GM23338 (cell line): ENCODE measurements around the gene ZNF318.

Source experiments
- CREB1 ChIP-seq: fragments of 250-450 bp; sonication (Bioruptor Pico); IDR thresholded peaks from 2 replicates; pipeline ENCODE4 v1.5.0; 2020; ENCODE audit warnings: low read depth, mild to moderate bottlenecking, moderate library complexity
- EZH2 ChIP-seq: fragments of 200-600 bp; sonication (generic); IDR thresholded peaks from one replicate; pipeline ENCODE4 v1.8.0; 2017; ENCODE audit warnings: antibody characterized with exemption, mild to moderate bottlenecking, low read depth; ENCODE audit not compliant: unreplicated experiment
- EZH2phosphoT487 ChIP-seq: fragments of 200-600 bp; sonication (generic); IDR thresholded peaks from one replicate; pipeline ENCODE4 v1.8.1; 2018; ENCODE audit warnings: antibody characterized with exemption; ENCODE audit not compliant: unreplicated experiment
- JUNB ChIP-seq: IDR thresholded peaks from one replicate; pipeline ENCODE4 v1.6.1; 2016; ENCODE audit warnings: antibody characterized with exemption; ENCODE audit not compliant: unreplicated experiment
- NANOG ChIP-seq: IDR thresholded peaks from 2 replicates; pipeline ENCODE4 v1.6.1; 2016; ENCODE audit warnings: antibody characterized with exemption, borderline replicate concordance
- POLR2AphosphoS5 ChIP-seq: IDR thresholded peaks from 2 replicates; pipeline ENCODE4 v1.6.1; 2016; ENCODE audit warnings: antibody characterized with exemption, low read depth
- STAT1 ChIP-seq: IDR thresholded peaks from one replicate; pipeline ENCODE4 v1.6.1; 2016; ENCODE audit warnings: antibody characterized with exemption; ENCODE audit not compliant: unreplicated experiment
- ZNF114 ChIP-seq: fragments of 250-450 bp; sonication (Bioruptor Pico); IDR thresholded peaks from 2 replicates; pipeline ENCODE4 v1.5.0; 2020; ENCODE audit warnings: mild to moderate bottlenecking, moderate library complexity
- ZNF331 ChIP-seq: fragments of 250-450 bp; sonication (Bioruptor Pico); IDR thresholded peaks from 2 replicates; pipeline ENCODE4 v1.5.0; 2020; ENCODE audit warnings: low read depth, mild to moderate bottlenecking, moderate library complexity
- TF ChIP-seq, protein P1 (sequence below), 2 experiments: fragments of 200-600 bp in 1 of 2; sonication (generic) in 1 of 2; conservative IDR thresholded peaks; 2 replicates each; pipeline versions ENCODE4 v1.5.1 to v1.6.1; 2016 to 2017; ENCODE audit warnings: antibody characterized with exemption in 2 of 2, low read depth in 2 of 2, mild to moderate bottlenecking in 2 of 2, moderate library complexity in 1 of 2
- TF ChIP-seq, protein P2 (sequence below): IDR thresholded peaks from one replicate; pipeline ENCODE4 v1.6.1; 2018; ENCODE audit warnings: antibody characterized with exemption; ENCODE audit not compliant: unreplicated experiment
- TF ChIP-seq, protein P3 (sequence below): IDR thresholded peaks from 2 replicates; pipeline ENCODE4 v1.6.1; 2016; ENCODE audit warnings: antibody characterized with exemption
- TF ChIP-seq, protein P4 (sequence below): fragments of 250-450 bp; sonication (Bioruptor Pico); IDR thresholded peaks from 2 replicates; pipeline ENCODE4 v1.5.0; 2020; ENCODE audit warnings: mild to moderate bottlenecking, moderate library complexity

DNA sequence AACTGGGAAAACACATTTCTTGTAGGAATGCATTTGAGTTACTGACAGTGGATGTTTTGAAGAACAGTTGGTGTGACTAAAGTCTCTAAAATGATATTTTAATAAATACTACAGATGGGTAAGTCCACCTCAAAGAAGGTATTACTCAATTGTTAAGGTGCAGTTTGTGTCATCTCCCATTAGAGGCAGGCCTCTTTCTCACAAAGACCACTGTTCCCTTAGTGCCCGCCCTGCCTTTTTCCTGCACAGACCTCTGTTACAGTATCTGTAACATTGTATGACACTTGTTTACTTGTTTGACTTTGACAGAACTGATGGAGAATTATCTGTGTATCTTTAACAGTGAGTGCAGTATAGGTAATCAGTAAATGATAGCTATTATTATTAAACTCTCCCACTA lies 55.6 kb downstream of the ZNF318 start:
- TF ChIP-seq, protein P1, sequence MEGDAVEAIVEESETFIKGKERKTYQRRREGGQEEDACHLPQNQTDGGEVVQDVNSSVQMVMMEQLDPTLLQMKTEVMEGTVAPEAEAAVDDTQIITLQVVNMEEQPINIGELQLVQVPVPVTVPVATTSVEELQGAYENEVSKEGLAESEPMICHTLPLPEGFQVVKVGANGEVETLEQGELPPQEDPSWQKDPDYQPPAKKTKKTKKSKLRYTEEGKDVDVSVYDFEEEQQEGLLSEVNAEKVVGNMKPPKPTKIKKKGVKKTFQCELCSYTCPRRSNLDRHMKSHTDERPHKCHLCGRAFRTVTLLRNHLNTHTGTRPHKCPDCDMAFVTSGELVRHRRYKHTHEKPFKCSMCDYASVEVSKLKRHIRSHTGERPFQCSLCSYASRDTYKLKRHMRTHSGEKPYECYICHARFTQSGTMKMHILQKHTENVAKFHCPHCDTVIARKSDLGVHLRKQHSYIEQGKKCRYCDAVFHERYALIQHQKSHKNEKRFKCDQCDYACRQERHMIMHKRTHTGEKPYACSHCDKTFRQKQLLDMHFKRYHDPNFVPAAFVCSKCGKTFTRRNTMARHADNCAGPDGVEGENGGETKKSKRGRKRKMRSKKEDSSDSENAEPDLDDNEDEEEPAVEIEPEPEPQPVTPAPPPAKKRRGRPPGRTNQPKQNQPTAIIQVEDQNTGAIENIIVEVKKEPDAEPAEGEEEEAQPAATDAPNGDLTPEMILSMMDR (conservative IDR thresholded peaks at IDR 0.05; ENCODE audit: low read depth in 2 of 2) = no peak
- TF ChIP-seq, protein P2, sequence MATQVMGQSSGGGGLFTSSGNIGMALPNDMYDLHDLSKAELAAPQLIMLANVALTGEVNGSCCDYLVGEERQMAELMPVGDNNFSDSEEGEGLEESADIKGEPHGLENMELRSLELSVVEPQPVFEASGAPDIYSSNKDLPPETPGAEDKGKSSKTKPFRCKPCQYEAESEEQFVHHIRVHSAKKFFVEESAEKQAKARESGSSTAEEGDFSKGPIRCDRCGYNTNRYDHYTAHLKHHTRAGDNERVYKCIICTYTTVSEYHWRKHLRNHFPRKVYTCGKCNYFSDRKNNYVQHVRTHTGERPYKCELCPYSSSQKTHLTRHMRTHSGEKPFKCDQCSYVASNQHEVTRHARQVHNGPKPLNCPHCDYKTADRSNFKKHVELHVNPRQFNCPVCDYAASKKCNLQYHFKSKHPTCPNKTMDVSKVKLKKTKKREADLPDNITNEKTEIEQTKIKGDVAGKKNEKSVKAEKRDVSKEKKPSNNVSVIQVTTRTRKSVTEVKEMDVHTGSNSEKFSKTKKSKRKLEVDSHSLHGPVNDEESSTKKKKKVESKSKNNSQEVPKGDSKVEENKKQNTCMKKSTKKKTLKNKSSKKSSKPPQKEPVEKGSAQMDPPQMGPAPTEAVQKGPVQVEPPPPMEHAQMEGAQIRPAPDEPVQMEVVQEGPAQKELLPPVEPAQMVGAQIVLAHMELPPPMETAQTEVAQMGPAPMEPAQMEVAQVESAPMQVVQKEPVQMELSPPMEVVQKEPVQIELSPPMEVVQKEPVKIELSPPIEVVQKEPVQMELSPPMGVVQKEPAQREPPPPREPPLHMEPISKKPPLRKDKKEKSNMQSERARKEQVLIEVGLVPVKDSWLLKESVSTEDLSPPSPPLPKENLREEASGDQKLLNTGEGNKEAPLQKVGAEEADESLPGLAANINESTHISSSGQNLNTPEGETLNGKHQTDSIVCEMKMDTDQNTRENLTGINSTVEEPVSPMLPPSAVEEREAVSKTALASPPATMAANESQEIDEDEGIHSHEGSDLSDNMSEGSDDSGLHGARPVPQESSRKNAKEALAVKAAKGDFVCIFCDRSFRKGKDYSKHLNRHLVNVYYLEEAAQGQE = no peak
- no peak for TF ChIP-seq EZH2
- TF ChIP-seq POLR2AphosphoS5 = no peak
- no peak for TF ChIP-seq EZH2phosphoT487
- TF ChIP-seq, protein P3, sequence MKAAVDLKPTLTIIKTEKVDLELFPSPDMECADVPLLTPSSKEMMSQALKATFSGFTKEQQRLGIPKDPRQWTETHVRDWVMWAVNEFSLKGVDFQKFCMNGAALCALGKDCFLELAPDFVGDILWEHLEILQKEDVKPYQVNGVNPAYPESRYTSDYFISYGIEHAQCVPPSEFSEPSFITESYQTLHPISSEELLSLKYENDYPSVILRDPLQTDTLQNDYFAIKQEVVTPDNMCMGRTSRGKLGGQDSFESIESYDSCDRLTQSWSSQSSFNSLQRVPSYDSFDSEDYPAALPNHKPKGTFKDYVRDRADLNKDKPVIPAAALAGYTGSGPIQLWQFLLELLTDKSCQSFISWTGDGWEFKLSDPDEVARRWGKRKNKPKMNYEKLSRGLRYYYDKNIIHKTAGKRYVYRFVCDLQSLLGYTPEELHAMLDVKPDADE = no peak
- no peak for TF ChIP-seq CREB1 (CRISPR knock-in tag)
- TF ChIP-seq JUNB = no peak
- no peak for TF ChIP-seq STAT1
- no peak for TF ChIP-seq ZNF331 (CRISPR knock-in tag)
- TF ChIP-seq, protein P4, sequence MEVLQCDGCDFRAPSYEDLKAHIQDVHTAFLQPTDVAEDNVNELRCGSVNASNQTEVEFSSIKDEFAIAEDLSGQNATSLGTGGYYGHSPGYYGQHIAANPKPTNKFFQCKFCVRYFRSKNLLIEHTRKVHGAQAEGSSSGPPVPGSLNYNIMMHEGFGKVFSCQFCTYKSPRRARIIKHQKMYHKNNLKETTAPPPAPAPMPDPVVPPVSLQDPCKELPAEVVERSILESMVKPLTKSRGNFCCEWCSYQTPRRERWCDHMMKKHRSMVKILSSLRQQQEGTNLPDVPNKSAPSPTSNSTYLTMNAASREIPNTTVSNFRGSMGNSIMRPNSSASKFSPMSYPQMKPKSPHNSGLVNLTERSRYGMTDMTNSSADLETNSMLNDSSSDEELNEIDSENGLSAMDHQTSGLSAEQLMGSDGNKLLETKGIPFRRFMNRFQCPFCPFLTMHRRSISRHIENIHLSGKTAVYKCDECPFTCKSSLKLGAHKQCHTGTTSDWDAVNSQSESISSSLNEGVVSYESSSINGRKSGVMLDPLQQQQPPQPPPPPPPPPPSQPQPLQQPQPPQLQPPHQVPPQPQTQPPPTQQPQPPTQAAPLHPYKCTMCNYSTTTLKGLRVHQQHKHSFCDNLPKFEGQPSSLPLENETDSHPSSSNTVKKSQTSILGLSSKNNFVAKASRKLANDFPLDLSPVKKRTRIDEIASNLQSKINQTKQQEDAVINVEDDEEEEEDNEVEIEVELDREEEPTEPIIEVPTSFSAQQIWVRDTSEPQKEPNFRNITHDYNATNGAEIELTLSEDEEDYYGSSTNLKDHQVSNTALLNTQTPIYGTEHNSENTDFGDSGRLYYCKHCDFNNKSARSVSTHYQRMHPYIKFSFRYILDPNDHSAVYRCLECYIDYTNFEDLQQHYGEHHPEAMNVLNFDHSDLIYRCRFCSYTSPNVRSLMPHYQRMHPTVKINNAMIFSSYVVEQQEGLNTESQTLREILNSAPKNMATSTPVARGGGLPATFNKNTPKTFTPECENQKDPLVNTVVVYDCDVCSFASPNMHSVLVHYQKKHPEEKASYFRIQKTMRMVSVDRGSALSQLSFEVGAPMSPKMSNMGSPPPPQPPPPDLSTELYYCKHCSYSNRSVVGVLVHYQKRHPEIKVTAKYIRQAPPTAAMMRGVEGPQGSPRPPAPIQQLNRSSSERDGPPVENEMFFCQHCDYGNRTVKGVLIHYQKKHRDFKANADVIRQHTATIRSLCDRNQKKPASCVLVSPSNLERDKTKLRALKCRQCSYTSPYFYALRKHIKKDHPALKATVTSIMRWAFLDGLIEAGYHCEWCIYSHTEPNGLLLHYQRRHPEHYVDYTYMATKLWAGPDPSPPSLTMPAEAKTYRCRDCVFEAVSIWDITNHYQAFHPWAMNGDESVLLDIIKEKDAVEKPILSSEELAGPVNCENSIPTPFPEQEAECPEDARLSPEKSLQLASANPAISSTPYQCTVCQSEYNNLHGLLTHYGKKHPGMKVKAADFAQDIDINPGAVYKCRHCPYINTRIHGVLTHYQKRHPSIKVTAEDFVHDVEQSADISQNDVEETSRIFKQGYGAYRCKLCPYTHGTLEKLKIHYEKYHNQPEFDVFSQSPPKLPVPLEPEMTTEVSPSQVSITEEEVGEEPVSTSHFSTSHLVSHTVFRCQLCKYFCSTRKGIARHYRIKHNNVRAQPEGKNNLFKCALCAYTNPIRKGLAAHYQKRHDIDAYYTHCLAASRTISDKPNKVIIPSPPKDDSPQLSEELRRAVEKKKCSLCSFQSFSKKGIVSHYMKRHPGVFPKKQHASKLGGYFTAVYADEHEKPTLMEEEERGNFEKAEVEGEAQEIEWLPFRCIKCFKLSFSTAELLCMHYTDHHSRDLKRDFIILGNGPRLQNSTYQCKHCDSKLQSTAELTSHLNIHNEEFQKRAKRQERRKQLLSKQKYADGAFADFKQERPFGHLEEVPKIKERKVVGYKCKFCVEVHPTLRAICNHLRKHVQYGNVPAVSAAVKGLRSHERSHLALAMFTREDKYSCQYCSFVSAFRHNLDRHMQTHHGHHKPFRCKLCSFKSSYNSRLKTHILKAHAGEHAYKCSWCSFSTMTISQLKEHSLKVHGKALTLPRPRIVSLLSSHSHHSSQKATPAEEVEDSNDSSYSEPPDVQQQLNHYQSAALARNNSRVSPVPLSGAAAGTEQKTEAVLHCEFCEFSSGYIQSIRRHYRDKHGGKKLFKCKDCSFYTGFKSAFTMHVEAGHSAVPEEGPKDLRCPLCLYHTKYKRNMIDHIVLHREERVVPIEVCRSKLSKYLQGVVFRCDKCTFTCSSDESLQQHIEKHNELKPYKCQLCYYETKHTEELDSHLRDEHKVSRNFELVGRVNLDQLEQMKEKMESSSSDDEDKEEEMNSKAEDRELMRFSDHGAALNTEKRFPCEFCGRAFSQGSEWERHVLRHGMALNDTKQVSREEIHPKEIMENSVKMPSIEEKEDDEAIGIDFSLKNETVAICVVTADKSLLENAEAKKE (CRISPR knock-in tag) = no peak
- no peak for TF ChIP-seq ZNF114 (CRISPR knock-in tag)
- TF ChIP-seq NANOG = no peak
